H9 (cell line): ENCODE measurements around the gene GRXCR2. TPM values are rescaled to one million over a fixed set of nuclear protein-coding genes. Genes with fewer than 3 reads are reported as not detected.
A peak's percentile ranks its signal among the peaks of the same experiment; 100 is the strongest.

ENCODE experiments used
- DNase-seq: peaks from one replicate; pipeline ENCODE4 v3.0.0-alpha.2; 2017
- H2AFZ ChIP-seq: one replicate; pipeline ENCODE4 v1.6.1; 2013; ENCODE audit warnings: mild to moderate bottlenecking, low read length, control low read depth, moderate library complexity
- H2AK5ac ChIP-seq: 2 replicates; pipeline ENCODE4 v1.6.1; 2013; ENCODE audit warnings: low read length, control low read depth, mixed read lengths; ENCODE audit not compliant: insufficient read length
- H2BK120ac ChIP-seq: one replicate; pipeline ENCODE4 v1.6.1; 2013; ENCODE audit warnings: low read depth, mild to moderate bottlenecking, low read length, control low read depth, inconsistent platforms; ENCODE audit not compliant: poor library complexity, severe bottlenecking
- H2BK12ac ChIP-seq: 2 replicates; pipeline ENCODE4 v1.6.1; 2013; ENCODE audit warnings: low read length, control low read depth, mixed read lengths, low read depth; ENCODE audit not compliant: insufficient read length
- H2BK15ac ChIP-seq: 2 replicates; pipeline ENCODE4 v1.6.1; 2013; ENCODE audit warnings: low read depth, low read length, control low read depth
- H2BK20ac ChIP-seq: one replicate; pipeline ENCODE4 v1.6.1; 2013; ENCODE audit warnings: low read depth, mild to moderate bottlenecking, low read length, control low read depth, inconsistent platforms; ENCODE audit not compliant: poor library complexity, severe bottlenecking
- H2BK5ac ChIP-seq: 2 replicates; pipeline ENCODE4 v1.6.1; 2013; ENCODE audit warnings: low read length, control low read depth, mixed read lengths; ENCODE audit not compliant: insufficient read length
- H3K14ac ChIP-seq: 2 replicates; pipeline ENCODE4 v1.6.1; 2013; ENCODE audit warnings: low read length, control low read depth; ENCODE audit not compliant: insufficient read depth
- H3K18ac ChIP-seq: 2 replicates; pipeline ENCODE4 v1.6.1; 2013; ENCODE audit warnings: low read depth, mild to moderate bottlenecking, mixed read lengths, low read length, control low read depth; ENCODE audit not compliant: insufficient read length
- H3K23ac ChIP-seq: 2 replicates; pipeline ENCODE4 v1.6.1; 2013; ENCODE audit warnings: low read length, control low read depth, mixed read lengths, low read depth; ENCODE audit not compliant: insufficient read length
- H3K23me2 ChIP-seq: 2 replicates; pipeline ENCODE4 v1.6.1; 2013; ENCODE audit warnings: low read depth, mild to moderate bottlenecking, mixed read lengths, low read length, control low read depth; ENCODE audit not compliant: insufficient read length, poor library complexity, severe bottlenecking
- H3K27ac ChIP-seq: 2 replicates; pipeline ENCODE4 v1.5.1; 2013; ENCODE audit warnings: low read length, control low read depth, mixed read lengths, low read depth; ENCODE audit not compliant: insufficient read length
- H3K27me3 ChIP-seq: 2 replicates; pipeline ENCODE4 v1.6.1; 2013; ENCODE audit warnings: low read length, control low read depth, inconsistent platforms; ENCODE audit not compliant: insufficient read depth
- H3K4ac ChIP-seq: 2 replicates; pipeline ENCODE4 v1.6.1; 2013; ENCODE audit warnings: low read depth, mild to moderate bottlenecking, control low read depth, inconsistent platforms, low read length, moderate library complexity
- H3K4me1 ChIP-seq: 2 replicates; pipeline ENCODE4 v1.6.1; 2013; ENCODE audit warnings: low read length, control low read depth, inconsistent platforms; ENCODE audit not compliant: insufficient read depth
- H3K4me2 ChIP-seq: 2 replicates; pipeline ENCODE4 v1.6.1; 2013; ENCODE audit warnings: low read length, control low read depth, mixed read lengths; ENCODE audit not compliant: insufficient read length, insufficient read depth
- H3K56ac ChIP-seq: 2 replicates; pipeline ENCODE4 v1.6.1; 2013; ENCODE audit warnings: low read depth, mild to moderate bottlenecking, mixed read lengths, low read length, control low read depth; ENCODE audit not compliant: insufficient read length
- H3K79me1 ChIP-seq: 2 replicates; pipeline ENCODE4 v1.6.1; 2013; ENCODE audit warnings: low read depth, mild to moderate bottlenecking, moderate library complexity, low read length, control low read depth, inconsistent platforms; ENCODE audit not compliant: insufficient read depth, poor library complexity, severe bottlenecking
- H3K79me2 ChIP-seq: 2 replicates; pipeline ENCODE4 v1.6.1; 2013; ENCODE audit warnings: low read length, control low read depth, inconsistent platforms; ENCODE audit not compliant: insufficient read depth
- H3K9ac ChIP-seq: 2 replicates; pipeline ENCODE4 v1.6.1; 2013; ENCODE audit warnings: low read length, control low read depth, mixed read lengths; ENCODE audit not compliant: insufficient read length; ENCODE audit errors: extremely low read depth
- H3K9me3 ChIP-seq: one replicate; pipeline ENCODE4 v1.6.1; 2013; ENCODE audit warnings: low read depth, low read length, inconsistent platforms; ENCODE audit not compliant: control insufficient read depth
- H3T11ph ChIP-seq: one replicate; pipeline ENCODE4 v1.6.1; 2013; ENCODE audit warnings: mild to moderate bottlenecking, low read length, control low read depth, inconsistent platforms
- H4K20me1 ChIP-seq: one replicate; pipeline ENCODE4 v1.6.1; 2013; ENCODE audit not compliant: control insufficient read depth, insufficient read length, insufficient read depth
- H4K5ac ChIP-seq: 2 replicates; pipeline ENCODE4 v1.6.1; 2013; ENCODE audit warnings: low read depth, mild to moderate bottlenecking, mixed read lengths, low read length, control low read depth; ENCODE audit not compliant: insufficient read length
- H4K8ac ChIP-seq: replicated peaks from 2 replicates; pipeline ENCODE4 v1.6.1; 2013; ENCODE audit warnings: low read length, control low read depth, mixed read lengths, low read depth; ENCODE audit not compliant: insufficient read length
- H4K91ac ChIP-seq: 2 replicates; pipeline ENCODE4 v1.6.1; 2013; ENCODE audit warnings: low read depth, mild to moderate bottlenecking, moderate library complexity, mixed read lengths, low read length, control low read depth; ENCODE audit not compliant: insufficient read length
- H3K27ac Mint-ChIP-seq, 3 experiments: 2 replicates in 2 of 3; 3 replicates in 1 of 3; pipeline ENCODE4 v1.8.0; 2020 to 2021; ENCODE audit warnings: mixed read lengths in 3 of 3, mild to moderate bottlenecking in 1 of 3, moderate library complexity in 1 of 3
- H3K27me3 Mint-ChIP-seq: 2 replicates; pipeline ENCODE4 v1.8.0; 2021; ENCODE audit warnings: low read depth, mild to moderate bottlenecking, moderate library complexity, mixed read lengths
- H3K36me3 Mint-ChIP-seq, 3 experiments: 2 replicates in 2 of 3; 3 replicates in 1 of 3; pipeline ENCODE4 v1.8.0; 2020 to 2021; ENCODE audit warnings: low read depth in 3 of 3, mixed read lengths in 3 of 3; ENCODE audit not compliant: insufficient read depth in 1 of 3
- H3K4me1 Mint-ChIP-seq, 2 experiments: 2 replicates each; pipeline ENCODE4 v1.8.0; 2020; ENCODE audit warnings: mixed read lengths in 2 of 2
- H3K4me3 Mint-ChIP-seq, 2 experiments: 2 replicates in 1 of 2; 3 replicates in 1 of 2; pipeline ENCODE4 v1.8.0; 2020 to 2021; ENCODE audit warnings: mild to moderate bottlenecking in 2 of 2, mixed read lengths in 2 of 2, moderate library complexity in 1 of 2
- H3K9me3 Mint-ChIP-seq, 2 experiments: 2 replicates in 1 of 2; 3 replicates in 1 of 2; pipeline ENCODE4 v1.8.0; 2020; ENCODE audit warnings: mild to moderate bottlenecking in 2 of 2, mixed read lengths in 2 of 2, moderate library complexity in 1 of 2
- CTCF ChIP-seq: fragments of 200-600 bp; sonication (generic); conservative IDR thresholded peaks from 3 replicates; pipeline ENCODE4 v1.8.0; 2021; ENCODE audit warnings: antibody characterized with exemption, mild to moderate bottlenecking
- WGBS: extraction: QIAGEN DNeasy Blood & Tissue Kit; methylation state at CpG from one replicate; pipeline ENCODE4 v1.1.7; 2013; ENCODE audit warnings: missing lambda C conversion rate, low lambda C conversion rate, mixed read lengths; ENCODE audit not compliant: insufficient read length; ENCODE audit errors: extremely low coverage; 5-methylcytosine and 5-hydroxymethylcytosine counted together
- total RNA-seq: library from RNA; stranded (reverse); gene quantifications from 2 replicates; pipeline ENCODE4 v1.2.1, GENCODE V29; 2021

The GRXCR2 gene
- total RNA-seq, 1 experiment from 2014 or later = not detected

GRCh38 chr5:145912019-145912418 is 39.2 kb upstream of the GRXCR2 start:
- no peak overlapping the region for H2AFZ ChIP-seq
- DNase-seq = no peak
- H4K91ac ChIP-seq = no peak overlapping the region
- H3K79me2 ChIP-seq = no peaks in the 10 kb centered on the region
- H3K9ac ChIP-seq = no peak overlapping the region
- no peak overlapping the region for H2BK5ac ChIP-seq
- no peaks in the 10 kb centered on the region for H4K20me1 ChIP-seq
- Mint-ChIP-seq H3K27ac (0 out of 7 replicates have a peak overlapping the region, but pooled peaks of 1 of the 3 experiments have one; percentile 24), H3K9me3 (peaks cover 0 to 2% of the 10 kb centered on the region in 2 experiments; a peak in 1 of 5 replicates), H3K36me3 (no peaks in the 10 kb centered on the region), H3K27me3 (peaks cover 1% of the 10 kb centered on the region; the same call in 1 of the 2 replicates), H3K4me3 (no peak overlapping the region), H3K4me1 (peaks cover 10 to 13% of the 10 kb centered on the region in 2 experiments)
- H3K4ac ChIP-seq = no peak overlapping the region
- H3K23me2 ChIP-seq = no peaks in the 10 kb centered on the region
- H3K9me3 ChIP-seq = no peaks in the 10 kb centered on the region
- no peak overlapping the region for H3K18ac ChIP-seq
- H3K27me3 ChIP-seq = no peaks in the 10 kb centered on the region
- no peak overlapping the region for H3K23ac ChIP-seq
- no peak overlapping the region for H3K56ac ChIP-seq
- no peak overlapping the region for H3K4me2 ChIP-seq
- no peak overlapping the region for H4K5ac ChIP-seq
- H4K8ac ChIP-seq = no peak overlapping the region
- WGBS = no CpG with 5 or more reads among the region's 3 CpGs
- no peak overlapping the region for H2BK120ac ChIP-seq
- no peak overlapping the region for H3K14ac ChIP-seq
- no peak overlapping the region for H3T11ph ChIP-seq
- H3K79me1 ChIP-seq = no peaks in the 10 kb centered on the region
- no peak overlapping the region for H2BK12ac ChIP-seq
- H3K4me1 ChIP-seq = no peaks in the 10 kb centered on the region
- H2AK5ac ChIP-seq = no peak overlapping the region
- H2BK15ac ChIP-seq = no peak overlapping the region
- H3K27ac ChIP-seq = no peak overlapping the region
- TF ChIP-seq CTCF = no peak
- no peak overlapping the region for H2BK20ac ChIP-seq
